NT2/D1 (cell line): Measurements from ENCODE around the gene TOR1AIP2.

Experiments used
- DNase-seq: peaks from one replicate; pipeline ENCODE4 v3.0.0-alpha.2; 2011; ENCODE audit warnings: low read depth, low spot score
- H3K27me3 ChIP-seq: 2 replicates; pipeline ENCODE4 v1.6.0; 2011; ENCODE audit warnings: mild to moderate bottlenecking; ENCODE audit not compliant: insufficient read length, insufficient read depth
- H3K36me3 ChIP-seq: 2 replicates; pipeline ENCODE4 v1.6.1; 2011; ENCODE audit warnings: mild to moderate bottlenecking, low read length, mixed read lengths; ENCODE audit not compliant: insufficient read depth, insufficient read length
- H3K4me1 ChIP-seq: 2 replicates; pipeline ENCODE4 v1.5.1; 2011; ENCODE audit not compliant: insufficient read depth, insufficient read length
- H3K4me3 ChIP-seq: 2 replicates; pipeline ENCODE4 v1.5.1; 2011; ENCODE audit warnings: low read depth; ENCODE audit not compliant: insufficient read length
- H3K9ac ChIP-seq: 2 replicates; pipeline ENCODE4 v1.6.0; 2011; ENCODE audit warnings: low read depth; ENCODE audit not compliant: insufficient read length
- H3K9me3 ChIP-seq: 2 replicates; pipeline ENCODE4 v1.5.1; 2011; ENCODE audit warnings: mild to moderate bottlenecking, low read length; ENCODE audit not compliant: insufficient read depth
- SUZ12 ChIP-seq: IDR thresholded peaks from 2 replicates; pipeline ENCODE4 v1.6.1; 2011; ENCODE audit not compliant: insufficient read length, insufficient read depth; ENCODE audit errors: extremely low read depth
- YY1 ChIP-seq: IDR thresholded peaks from 2 replicates; pipeline ENCODE4 v1.6.1; 2011; ENCODE audit not compliant: insufficient read length, insufficient read depth
- ZNF274 ChIP-seq: IDR thresholded peaks from 2 replicates; pipeline ENCODE4 v1.6.1; 2011; ENCODE audit warnings: mild to moderate bottlenecking, low read depth, low read length

TOR1AIP2 gene

DNA sequence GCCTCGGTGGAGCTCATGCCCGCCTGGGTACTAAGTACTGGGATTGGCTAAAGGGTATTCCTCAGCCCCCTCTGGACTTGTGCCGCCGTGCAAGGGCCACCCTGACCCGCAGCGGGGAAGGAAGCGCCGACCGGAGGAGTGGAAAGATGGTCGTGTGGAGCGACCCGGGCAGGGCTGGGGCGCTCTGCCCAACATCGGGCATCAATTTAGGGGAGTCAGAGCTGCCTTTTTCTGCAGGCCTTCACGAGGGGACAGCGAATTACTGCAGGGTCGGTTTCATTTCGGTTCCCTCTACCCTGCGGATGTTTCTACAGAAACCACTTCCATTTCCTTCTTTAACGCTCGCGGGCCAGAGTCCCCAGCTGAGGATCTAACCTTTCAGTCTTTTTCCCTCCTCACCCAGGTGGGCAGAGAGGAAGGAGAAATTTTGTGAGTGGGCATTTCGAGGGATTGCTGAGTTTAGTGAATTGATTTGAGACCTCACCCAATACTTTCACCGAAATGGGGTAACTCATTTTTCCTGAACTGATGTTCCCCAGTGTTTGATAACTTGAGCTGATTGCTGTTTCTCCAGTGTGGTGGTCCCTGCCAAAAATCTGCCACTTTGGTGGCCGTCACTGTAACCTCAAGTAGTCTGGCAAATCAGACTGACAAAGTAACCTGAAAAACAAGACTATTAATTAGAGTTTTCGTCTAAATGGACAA, 5.6 kb upstream of the TOR1AIP2 start:
- no peak for TF ChIP-seq ZNF274
- no peak for TF ChIP-seq YY1
- no peak for TF ChIP-seq SUZ12
- H3K27me3 ChIP-seq = no peaks in the 10 kb centered on the region
- no peak for DNase-seq
- peak overlapping the region; percentile 90 for H3K4me3 ChIP-seq
- no peaks in the 10 kb centered on the region for H3K9me3 ChIP-seq
- peak overlapping the region; percentile 98 for H3K9ac ChIP-seq
- peaks cover 37% of the 10 kb centered on the region for H3K36me3 ChIP-seq
- no peaks in the 10 kb centered on the region for H3K4me1 ChIP-seq

- no peaks in the 10 kb centered on the region for H3K4me1 ChIP-seq
- TF ChIP-seq SUZ12 (no peak), YY1 (peak; percentile 93)
- H3K4me3 ChIP-seq = peak within 1 kb of the TSS; percentile 90
- no peaks in the 10 kb centered on the region for H3K9me3 ChIP-seq
- no peaks in the 10 kb centered on the region for H3K27me3 ChIP-seq
- peaks cover 30% of the 10 kb centered on the region for H3K36me3 ChIP-seq
- peak; percentile 99 for DNase-seq
- peak within 1 kb of the TSS; percentile 98 for H3K9ac ChIP-seq
Measured at GRCh38 chr1:179882253-179883039, 4.8 kb upstream of the TOR1AIP2 start, which contains the start of gene TOR1AIP1. TSS of gene TOR1AIP1 (plus strand) at chr1:179882285. CDS start at chr1:179882503, 218 bp downstream.

GRCh38 chr1:179881642-179882252, 4.1 kb upstream of the TOR1AIP2 start:
- Histone ChIP-seq H3K4me1 (no peaks in the 10 kb centered on the region), H3K9me3 (no peaks in the 10 kb centered on the region), H3K36me3 (peaks cover 27% of the 10 kb centered on the region), H3K9ac (peak overlapping the region; percentile 98), H3K4me3 (peak overlapping the region; percentile 90), H3K27me3 (no peaks in the 10 kb centered on the region)
- no peak for TF ChIP-seq SUZ12
- DNase-seq = peak; percentile 87

DNA sequence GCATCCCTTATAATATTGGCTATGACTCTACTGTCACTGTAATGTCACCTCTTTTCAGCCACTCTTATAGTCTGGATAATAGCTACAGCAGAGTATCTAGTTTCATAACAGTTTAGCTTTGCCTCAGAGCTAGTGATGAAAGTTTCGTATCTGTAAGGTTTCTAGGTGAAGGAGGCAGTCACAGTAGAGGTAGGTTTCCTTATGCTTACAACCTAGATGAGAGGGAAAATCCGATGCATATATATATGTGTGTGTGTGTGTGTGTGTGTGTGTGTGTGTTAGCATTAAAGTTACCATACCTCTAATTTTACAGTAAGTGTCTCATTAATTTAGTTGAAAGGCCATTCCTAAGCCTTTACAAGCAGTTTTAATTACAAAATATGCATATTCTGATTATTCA, 2.2 kb upstream of the TOR1AIP2 start:
- no peaks in the 10 kb centered on the region for H3K9me3 ChIP-seq
- no peak for DNase-seq
- H3K4me3 ChIP-seq = no peak overlapping the region
- TF ChIP-seq ZNF274 = no peak
- TF ChIP-seq SUZ12 = no peak
- TF ChIP-seq YY1 = no peak
- H3K9ac ChIP-seq = no peak overlapping the region
- H3K27me3 ChIP-seq = no peaks in the 10 kb centered on the region
- peaks cover 23% of the 10 kb centered on the region for H3K36me3 ChIP-seq
- no peaks in the 10 kb centered on the region for H3K4me1 ChIP-seq

- TF ChIP-seq ZNF274 (no peak), YY1 (no peak), SUZ12 (no peak)
- H3K9ac ChIP-seq = peak overlapping the region; percentile 47
- peak overlapping the region; percentile 76 for H3K4me3 ChIP-seq
- no peaks in the 10 kb centered on the region for H3K4me1 ChIP-seq
- no peak for DNase-seq
- H3K36me3 ChIP-seq = peaks cover 48% of the 10 kb centered on the region
- no peaks in the 10 kb centered on the region for H3K27me3 ChIP-seq
- no peaks in the 10 kb centered on the region for H3K9me3 ChIP-seq
Measured at GRCh38 chr1:179876300-179876715, 1.3 kb downstream of the TOR1AIP2 start.

DNA sequence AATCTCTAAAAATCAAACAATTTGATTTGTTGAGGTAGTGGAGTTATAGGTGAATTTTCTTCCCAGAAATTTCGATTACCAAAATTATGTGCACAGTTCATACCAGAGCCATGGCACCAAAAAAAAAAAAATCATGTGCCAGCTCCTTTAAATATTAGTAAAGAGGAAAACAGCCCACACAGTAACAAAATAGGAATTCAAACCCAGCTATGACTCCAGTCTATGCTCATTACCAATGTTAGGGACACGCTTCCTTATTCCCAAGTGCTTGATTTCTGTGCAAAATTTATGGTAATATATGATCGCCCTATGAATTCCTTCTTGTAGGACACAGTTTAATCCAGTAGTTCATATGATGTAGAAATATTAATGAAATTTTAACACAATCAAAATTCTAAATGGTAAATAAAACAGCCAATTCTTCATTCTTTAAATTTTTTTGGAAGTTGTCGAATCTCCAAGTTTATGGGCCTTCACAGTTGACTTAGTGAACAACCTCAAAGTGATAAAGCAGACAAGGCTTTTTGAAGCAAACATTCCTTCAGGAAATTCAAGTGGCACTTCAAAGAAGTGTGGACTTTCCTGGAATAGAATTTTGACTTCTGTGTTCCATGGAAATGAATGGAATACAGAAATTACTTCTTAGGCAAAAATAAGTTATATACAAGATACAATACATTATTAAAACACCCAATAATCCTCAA, 1.9 kb downstream of the TOR1AIP2 start:
- H3K9me3 ChIP-seq = no peaks in the 10 kb centered on the region
- no peak for TF ChIP-seq ZNF274
- TF ChIP-seq SUZ12 = no peak
- no peak for TF ChIP-seq YY1
- H3K36me3 ChIP-seq = peaks cover 53% of the 10 kb centered on the region
- no peak overlapping the region for H3K4me3 ChIP-seq
- H3K9ac ChIP-seq = no peak overlapping the region
- no peaks in the 10 kb centered on the region for H3K27me3 ChIP-seq
- H3K4me1 ChIP-seq = no peaks in the 10 kb centered on the region
- DNase-seq = no peak
